BLaER1 treated with 17β-estradiol and CSF1 and Interleukin-3, amounts not matched to agents 10 nM and 100 nM (cell line): ENCODE results near the gene SUCNR1.
"Not testable (repeated sequence)": the region's sequence is repeated elsewhere in the genome, so short reads cannot be mapped to it uniquely, and the experiment has no call there.

Experiments used
- H3K27ac ChIP-seq, 11 experiments: shearing (Covaris generic); formaldehyde crosslinking; 2 replicates each; pipeline ENCODE4 v1.8.1; 2022
- H3K27me3 ChIP-seq, 11 experiments: shearing (Covaris generic); formaldehyde crosslinking; 2 replicates each; pipeline ENCODE4 v1.8.1; 2022
- H3K36me3 ChIP-seq, 11 experiments: shearing (Covaris generic); formaldehyde crosslinking; 2 replicates each; pipeline ENCODE4 v1.8.1; 2022
- H3K4me1 ChIP-seq, 10 experiments: shearing (Covaris generic); formaldehyde crosslinking; 2 replicates each; pipeline ENCODE4 v1.8.1; 2022
- H3K4me2 ChIP-seq, 11 experiments: shearing (Covaris generic); formaldehyde crosslinking; 2 replicates each; pipeline ENCODE4 v1.8.1; 2022
- H3K4me3 ChIP-seq, 10 experiments: shearing (Covaris generic); formaldehyde crosslinking; 2 replicates each; pipeline ENCODE4 v1.8.1; 2022
- H3K9ac ChIP-seq, 11 experiments: shearing (Covaris generic); formaldehyde crosslinking; 2 replicates each; pipeline ENCODE4 v1.8.1; 2022
- H3K9me3 ChIP-seq, 11 experiments: shearing (Covaris generic); formaldehyde crosslinking; replicated peaks in 1 of 11; 2 replicates each; pipeline ENCODE4 v1.8.1; 2022
- H4K20me1 ChIP-seq, 11 experiments: shearing (Covaris generic); formaldehyde crosslinking; 2 replicates each; pipeline ENCODE4 v1.8.1; 2022
- Cebpa-rat ChIP-seq, 11 experiments: shearing (Covaris generic); IDR thresholded peaks; 2 replicates each; pipeline ENCODE4 v1.8.1; 2022

SUCNR1 gene

DNA sequence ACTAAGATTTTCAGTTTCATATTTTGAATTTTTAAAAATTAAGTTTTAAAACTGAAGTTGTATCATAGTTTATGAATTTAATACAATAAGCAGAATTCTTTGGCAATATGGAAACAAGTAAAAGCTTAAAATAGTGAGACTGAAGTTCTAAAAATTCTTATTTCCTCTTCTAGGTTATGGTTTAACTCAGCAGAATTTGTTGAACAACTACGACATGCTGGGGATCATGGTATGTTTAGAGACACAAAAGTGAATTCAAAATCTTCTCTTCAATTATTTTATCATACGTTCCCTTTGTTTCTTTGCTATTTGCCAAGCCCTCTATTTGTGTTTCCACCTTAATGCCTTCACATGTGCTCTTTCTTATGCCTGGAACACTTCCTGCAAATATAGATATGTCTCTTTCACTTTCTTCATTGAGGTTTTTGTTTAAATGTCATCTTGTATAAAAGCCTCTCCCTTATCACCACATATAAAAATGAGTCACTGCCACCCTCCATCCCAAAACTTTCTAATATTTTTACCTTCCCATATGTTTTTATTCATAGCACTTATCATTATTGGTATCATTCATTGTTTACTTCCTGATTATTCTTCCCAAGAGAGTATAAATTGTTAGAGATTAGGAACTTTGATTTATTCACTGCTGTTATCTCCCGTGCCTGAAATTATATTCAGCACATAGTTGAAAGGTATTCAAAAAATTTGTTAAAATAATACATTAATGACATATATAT is 6.4 kb downstream of the SUCNR1 start:
- Histone ChIP-seq H3K4me1 (peaks cover 0 to 63% (median 10%) of the 10 kb centered on the region in 10 experiments; a peak in 15 of 20 replicates), H4K20me1 (no peaks in the 10 kb centered on the region), H3K36me3 (no peaks in the 10 kb centered on the region), H3K4me3 (no peak overlapping the region), H3K9ac (peak overlapping the region in 2 of 11 experiments; percentile 14 to 22; a peak in 1 of 22 replicates), H3K4me2 (peak overlapping the region in 5 of 11 experiments; percentile 36 to 88 (median 62); a peak in 11 of 22 replicates), H3K27me3 (no peaks in the 10 kb centered on the region), H3K9me3 (peaks cover 8 to 14% (median 12%) of the 10 kb centered on the region in 11 experiments), H3K27ac (peak overlapping the region in 5 of 11 experiments; percentile 30 to 67 (median 47); a peak in 8 of 22 replicates)
- no peak for TF ChIP-seq Cebpa-rat (IDR thresholded peaks at IDR 0.05)

DNA sequence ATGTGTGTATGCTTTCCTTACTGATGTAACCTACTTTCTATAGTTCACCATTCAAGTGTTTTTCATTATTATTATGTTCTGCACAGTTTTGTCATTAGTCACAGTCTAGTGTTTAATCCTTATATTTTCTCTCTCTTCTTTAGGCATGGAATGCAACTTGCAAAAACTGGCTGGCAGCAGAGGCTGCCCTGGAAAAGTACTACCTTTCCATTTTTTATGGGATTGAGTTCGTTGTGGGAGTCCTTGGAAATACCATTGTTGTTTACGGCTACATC is 6.9 kb downstream of the SUCNR1 start:
- Histone ChIP-seq H3K27ac (no peak overlapping the region), H3K4me1 (peaks cover 2 to 58% (median 9%) of the 10 kb centered on the region in 10 experiments; a peak in 16 of 20 replicates), H3K4me2 (peak overlapping the region in 3 of 11 experiments; percentile 62 to 88 (median 84); a peak in 6 of 22 replicates), H3K27me3 (no peaks in the 10 kb centered on the region), H3K4me3 (no peak overlapping the region), H3K9me3 (peaks cover 13 to 19% (median 17%) of the 10 kb centered on the region in 11 experiments), H3K36me3 (no peaks in the 10 kb centered on the region), H4K20me1 (no peaks in the 10 kb centered on the region), H3K9ac (no peak overlapping the region)
- TF ChIP-seq Cebpa-rat (IDR thresholded peaks at IDR 0.05): no peak

DNA sequence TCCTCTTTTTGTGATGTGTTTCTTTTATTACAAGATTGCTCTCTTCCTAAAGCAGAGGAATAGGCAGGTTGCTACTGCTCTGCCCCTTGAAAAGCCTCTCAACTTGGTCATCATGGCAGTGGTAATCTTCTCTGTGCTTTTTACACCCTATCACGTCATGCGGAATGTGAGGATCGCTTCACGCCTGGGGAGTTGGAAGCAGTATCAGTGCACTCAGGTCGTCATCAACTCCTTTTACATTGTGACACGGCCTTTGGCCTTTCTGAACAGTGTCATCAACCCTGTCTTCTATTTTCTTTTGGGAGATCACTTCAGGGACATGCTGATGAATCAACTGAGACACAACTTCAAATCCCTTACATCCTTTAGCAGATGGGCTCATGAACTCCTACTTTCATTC is 7.7 kb downstream of the SUCNR1 start:
- no peaks in the 10 kb centered on the region for H3K36me3 ChIP-seq
- H4K20me1 ChIP-seq: no peaks in the 10 kb centered on the region
- TF ChIP-seq Cebpa-rat (IDR thresholded peaks at IDR 0.05): no peak
- no peaks in the 10 kb centered on the region for H3K27me3 ChIP-seq
- peaks cover 0 to 51% (median 7%) of the 10 kb centered on the region in 10 experiments; a peak in 15 of 20 replicates for H3K4me1 ChIP-seq
- no peak overlapping the region for H3K27ac ChIP-seq
- H3K9me3 ChIP-seq: peaks cover 18 to 23% (median 20%) of the 10 kb centered on the region in 11 experiments
- no peak overlapping the region for H3K9ac ChIP-seq
- H3K4me3 ChIP-seq: no peak overlapping the region
- H3K4me2 ChIP-seq: peak overlapping the region in 1 of 11 experiments; percentile 84; a peak in 1 of 22 replicates

DNA sequence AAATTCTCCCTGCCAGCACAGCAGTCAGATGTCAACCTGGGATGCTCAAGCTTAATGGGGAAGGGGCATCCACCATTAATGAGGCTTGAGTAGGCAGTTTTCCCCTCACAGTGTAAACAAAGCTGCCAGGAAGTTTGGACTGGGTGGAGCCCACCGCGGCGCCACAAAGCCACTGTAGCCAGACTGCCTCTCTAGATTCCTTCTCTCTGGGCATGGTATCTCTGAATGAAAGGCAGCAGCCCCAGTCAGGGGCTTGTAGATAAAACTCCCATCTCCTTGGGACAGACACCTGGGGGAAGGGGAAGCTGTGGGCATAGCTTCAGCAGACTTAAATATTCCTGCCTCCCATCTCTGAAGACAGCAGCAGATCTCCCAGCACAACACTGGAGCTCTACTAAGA is 12.0 kb downstream of the SUCNR1 start:
- not testable (repeated sequence) for H3K4me3 ChIP-seq, H3K27me3 ChIP-seq, H4K20me1 ChIP-seq, H3K27ac ChIP-seq, H3K36me3 ChIP-seq, H3K9ac ChIP-seq
- Histone ChIP-seq H3K4me1 (peaks cover 4 to 20% (median 9%) of the 10 kb centered on the region in 10 experiments; a peak in 18 of 20 replicates), H3K9me3 (peaks cover 18 to 23% (median 20%) of the 10 kb centered on the region in 11 experiments), H3K4me2 (peak overlapping the region in 2 of 11 experiments; percentile 5 to 26; a peak in 4 of 22 replicates)

DNA sequence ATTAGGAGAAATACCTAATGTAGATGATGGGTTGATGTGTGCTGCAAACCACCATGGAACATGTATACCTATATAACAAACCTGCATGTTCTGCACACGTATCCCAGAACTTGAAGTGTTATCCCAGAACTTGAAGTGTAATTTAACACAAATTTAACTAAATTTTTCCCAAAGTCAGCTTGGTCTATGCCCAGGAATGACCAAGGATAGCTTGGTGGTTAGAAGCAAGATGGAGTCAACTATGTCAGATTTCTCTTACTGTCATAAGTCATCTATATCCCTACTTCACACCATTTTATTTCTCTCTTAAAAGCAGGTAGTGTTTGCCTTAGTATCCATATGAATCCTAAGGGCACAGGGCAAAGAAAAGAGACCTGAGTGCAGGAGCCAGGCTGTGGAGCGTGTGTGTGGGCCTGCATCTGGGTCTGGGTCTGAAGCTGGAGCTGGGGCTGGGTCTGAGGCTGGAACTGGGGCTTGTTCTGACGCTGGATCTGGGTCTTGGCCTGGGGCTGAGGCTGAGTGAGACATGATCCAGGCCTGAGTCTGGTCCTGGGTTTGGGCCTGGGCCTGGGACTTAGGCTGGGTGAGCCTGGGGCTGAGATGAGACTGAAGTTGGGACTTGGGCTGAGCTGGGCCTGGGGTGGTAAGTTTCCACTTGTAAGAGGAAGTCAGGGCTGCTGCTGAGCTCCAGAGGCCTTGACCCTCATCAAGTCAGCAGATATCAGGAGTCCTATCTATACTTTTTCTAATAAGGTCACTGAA is 14.2 kb downstream of the SUCNR1 start:
- H3K4me1 ChIP-seq: peaks cover 0 to 37% (median 23%) of the 10 kb centered on the region in 10 experiments; a peak in 18 of 20 replicates
- H3K36me3 ChIP-seq, H3K27ac ChIP-seq, H3K27me3 ChIP-seq, H3K9ac ChIP-seq, H3K4me3 ChIP-seq, H3K4me2 ChIP-seq, H4K20me1 ChIP-seq: not testable (repeated sequence)
- H3K9me3 ChIP-seq: peaks cover 14 to 23% (median 20%) of the 10 kb centered on the region in 11 experiments

DNA sequence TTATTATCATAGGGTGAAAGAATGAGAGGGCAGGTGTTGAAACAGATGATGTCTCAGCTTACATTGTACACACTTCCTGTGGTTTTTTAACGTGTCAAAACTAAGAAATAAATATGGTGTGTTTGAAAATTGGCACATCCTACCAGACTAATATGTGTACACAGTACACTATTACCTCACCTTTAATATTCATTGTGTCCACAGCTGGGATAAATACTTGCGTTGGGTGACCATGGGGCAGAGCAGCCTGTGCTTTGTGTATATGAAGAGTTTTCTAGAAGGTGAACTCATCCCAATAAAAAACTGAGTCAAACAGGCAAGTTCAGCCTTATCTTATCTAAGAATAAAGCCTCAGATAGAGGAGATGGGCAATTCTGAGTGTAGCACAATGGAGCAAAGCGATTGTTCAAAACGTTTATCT is 17.3 kb downstream of the SUCNR1 start:
- H3K4me1 ChIP-seq: peaks cover 0 to 31% (median 21%) of the 10 kb centered on the region in 10 experiments; a peak in 18 of 20 replicates
- H4K20me1 ChIP-seq: no peaks in the 10 kb centered on the region
- TF ChIP-seq Cebpa-rat (IDR thresholded peaks at IDR 0.05): no peak
- no peak overlapping the region for H3K4me3 ChIP-seq
- H3K9me3 ChIP-seq: peaks cover 0 to 9% (median 2%) of the 10 kb centered on the region in 11 experiments; a peak in 11 of 22 replicates
- no peaks in the 10 kb centered on the region for H3K27me3 ChIP-seq
- peak overlapping the region in 8 of 11 experiments; percentile 61 to 82 (median 70); a peak in 17 of 22 replicates for H3K27ac ChIP-seq
- peak overlapping the region in 3 of 11 experiments; percentile 25 to 66 (median 33); a peak in 4 of 22 replicates for H3K9ac ChIP-seq
- peak overlapping the region; percentile 18 to 55 (median 44); a peak in 16 of 22 replicates for H3K4me2 ChIP-seq
- no peaks in the 10 kb centered on the region for H3K36me3 ChIP-seq

DNA sequence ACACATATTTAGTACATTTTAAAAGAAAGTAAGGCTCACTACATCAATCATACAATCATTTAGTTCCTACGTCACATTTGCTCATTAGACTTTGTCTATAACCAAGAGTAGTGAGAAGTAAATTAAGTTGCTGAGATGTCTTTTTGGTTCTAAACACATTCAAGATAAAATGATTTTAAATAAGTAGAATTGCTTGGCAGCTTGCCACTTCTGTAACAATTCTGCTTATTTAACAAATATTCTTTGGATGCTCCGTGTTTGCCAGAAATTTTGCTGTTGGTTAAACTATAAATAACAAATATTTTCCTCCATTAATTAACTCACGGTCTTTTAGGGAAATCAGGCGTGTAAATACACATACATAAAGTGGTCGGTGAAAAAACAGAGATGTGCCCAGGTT is 18.3 kb downstream of the SUCNR1 start:
- H3K27me3 ChIP-seq: no peaks in the 10 kb centered on the region
- H3K4me3 ChIP-seq: no peak overlapping the region
- H3K27ac ChIP-seq: peak overlapping the region in 7 of 11 experiments; percentile 15 to 82 (median 70); a peak in 10 of 22 replicates
- peaks cover 0 to 7% (median 0%) of the 10 kb centered on the region in 11 experiments; a peak in 6 of 22 replicates for H3K9me3 ChIP-seq
- no peak for TF ChIP-seq Cebpa-rat (IDR thresholded peaks at IDR 0.05)
- peaks cover 0 to 29% (median 20%) of the 10 kb centered on the region in 10 experiments; a peak in 18 of 20 replicates for H3K4me1 ChIP-seq
- no peak overlapping the region; a peak in 1 of 22 replicates for H3K9ac ChIP-seq
- H3K4me2 ChIP-seq: peak overlapping the region in 5 of 11 experiments; percentile 1 to 55 (median 35); a peak in 7 of 22 replicates
- no peaks in the 10 kb centered on the region for H3K36me3 ChIP-seq
- no peaks in the 10 kb centered on the region for H4K20me1 ChIP-seq

DNA sequence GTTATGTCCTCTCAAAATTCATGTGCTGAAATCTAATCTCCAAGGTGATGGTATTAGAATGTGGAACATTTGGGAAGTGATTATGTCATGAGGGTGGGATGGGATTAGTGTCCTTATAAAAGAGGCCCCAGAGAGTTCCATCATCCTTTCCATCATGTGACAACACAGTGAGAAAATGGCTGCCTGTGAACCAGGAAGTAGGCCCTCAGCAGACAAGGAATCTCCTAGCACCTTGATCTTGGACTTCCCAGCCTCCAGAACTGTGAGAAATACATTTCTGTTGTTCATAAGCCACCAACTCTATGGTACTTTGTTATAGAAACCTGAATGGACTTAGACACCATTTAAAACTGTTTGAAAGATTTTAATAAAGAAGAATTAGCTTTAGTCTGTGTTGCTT is 20.8 kb downstream of the SUCNR1 start:
- no peaks in the 10 kb centered on the region for H3K27me3 ChIP-seq
- H3K4me1 ChIP-seq: peaks cover 0 to 29% (median 20%) of the 10 kb centered on the region in 10 experiments; a peak in 18 of 20 replicates
- peaks cover 0 to 7% (median 3%) of the 10 kb centered on the region in 11 experiments; a peak in 6 of 22 replicates for H3K9me3 ChIP-seq
- H3K9ac ChIP-seq: no peak overlapping the region
- H3K4me3 ChIP-seq: no peak overlapping the region
- TF ChIP-seq Cebpa-rat (IDR thresholded peaks at IDR 0.05): no peak
- no peak overlapping the region for H3K4me2 ChIP-seq
- no peaks in the 10 kb centered on the region for H4K20me1 ChIP-seq
- H3K27ac ChIP-seq: no peak overlapping the region
- no peaks in the 10 kb centered on the region for H3K36me3 ChIP-seq
